ENCODE results near the gene MTF1. TPM values are rescaled to one million over a fixed set of nuclear protein-coding genes. Genes with fewer than 3 reads are reported as not detected.

The MTF1 gene
- total RNA-seq, 1 donor from 2014 or later: 5.9 TPM

- Mint-ChIP-seq H3K9me3 (no peaks in the 10 kb centered on the region), H3K4me3 (no peak overlapping the region), H3K27me3 (ENCODE audit: insufficient read depth, low read depth) (peaks cover 20% of the 10 kb centered on the region), H3K36me3 (peaks cover 10% of the 10 kb centered on the region), H3K4me1 (no peaks in the 10 kb centered on the region), H3K27ac (no peak overlapping the region)
- TF ChIP-seq, protein P1, sequence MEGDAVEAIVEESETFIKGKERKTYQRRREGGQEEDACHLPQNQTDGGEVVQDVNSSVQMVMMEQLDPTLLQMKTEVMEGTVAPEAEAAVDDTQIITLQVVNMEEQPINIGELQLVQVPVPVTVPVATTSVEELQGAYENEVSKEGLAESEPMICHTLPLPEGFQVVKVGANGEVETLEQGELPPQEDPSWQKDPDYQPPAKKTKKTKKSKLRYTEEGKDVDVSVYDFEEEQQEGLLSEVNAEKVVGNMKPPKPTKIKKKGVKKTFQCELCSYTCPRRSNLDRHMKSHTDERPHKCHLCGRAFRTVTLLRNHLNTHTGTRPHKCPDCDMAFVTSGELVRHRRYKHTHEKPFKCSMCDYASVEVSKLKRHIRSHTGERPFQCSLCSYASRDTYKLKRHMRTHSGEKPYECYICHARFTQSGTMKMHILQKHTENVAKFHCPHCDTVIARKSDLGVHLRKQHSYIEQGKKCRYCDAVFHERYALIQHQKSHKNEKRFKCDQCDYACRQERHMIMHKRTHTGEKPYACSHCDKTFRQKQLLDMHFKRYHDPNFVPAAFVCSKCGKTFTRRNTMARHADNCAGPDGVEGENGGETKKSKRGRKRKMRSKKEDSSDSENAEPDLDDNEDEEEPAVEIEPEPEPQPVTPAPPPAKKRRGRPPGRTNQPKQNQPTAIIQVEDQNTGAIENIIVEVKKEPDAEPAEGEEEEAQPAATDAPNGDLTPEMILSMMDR (IDR thresholded peaks at IDR 0.05): no peak
- TF ChIP-seq EZH2phosphoT487 (IDR thresholded peaks at IDR 0.05) (no peak), EZH2 (IDR thresholded peaks at IDR 0.05) (no peak)
- H3K9ac ChIP-seq: no peak overlapping the region
- H2AFZ ChIP-seq (replicated peaks): no peak overlapping the region
- H4K20me1 ChIP-seq (ENCODE audit: low read depth): peaks cover 29% of the 10 kb centered on the region
- peaks cover 9% of the 10 kb centered on the region for H3F3A ChIP-seq (ENCODE audit: low read depth)
- H3K4me3 ChIP-seq: no peak overlapping the region
- DNase-seq (ENCODE audit: low spot score): no peak
- no peaks in the 10 kb centered on the region for H3K4me1 ChIP-seq
- H3K36me3 ChIP-seq: no peaks in the 10 kb centered on the region
- peaks cover 32% of the 10 kb centered on the region for H3K27me3 ChIP-seq
- no peaks in the 10 kb centered on the region for H3K79me2 ChIP-seq (ENCODE audit: low read depth)
- H3K9me3 ChIP-seq (ENCODE audit: low read depth): no peaks in the 10 kb centered on the region
- H3K4me2 ChIP-seq: no peak overlapping the region
- H3K27ac ChIP-seq: no peak overlapping the region
These were observed 61.5 kb downstream of the MTF1 start for GRCh38 chr1:37797750-37798345.

- no peak overlapping the region for H3K4me2 ChIP-seq
- H3K4me1 Mint-ChIP-seq: no peaks in the 10 kb centered on the region
- no peaks in the 10 kb centered on the region for H3K9me3 ChIP-seq (ENCODE audit: low read depth)
- peaks cover 56% of the 10 kb centered on the region for H3K27me3 ChIP-seq
- peaks cover 35% of the 10 kb centered on the region for H4K20me1 ChIP-seq (ENCODE audit: low read depth)
- no peak overlapping the region for H3K4me3 ChIP-seq
- no peak overlapping the region for H3K9ac ChIP-seq
- no peaks in the 10 kb centered on the region for H3K4me1 ChIP-seq
- H2AFZ ChIP-seq (replicated peaks): no peak overlapping the region
- no peaks in the 10 kb centered on the region for H3K36me3 ChIP-seq
- no peak overlapping the region for H3K27ac ChIP-seq
- no peak overlapping the region for H3K27ac Mint-ChIP-seq
- TF ChIP-seq EZH2 (IDR thresholded peaks at IDR 0.05): peak; percentile 62
- TF ChIP-seq EZH2phosphoT487 (IDR thresholded peaks at IDR 0.05): no peak
- TF ChIP-seq, protein P1 (IDR thresholded peaks at IDR 0.05): no peak
- H3F3A ChIP-seq (ENCODE audit: low read depth): peaks cover 9% of the 10 kb centered on the region
- H3K4me3 Mint-ChIP-seq: peak overlapping the region; percentile 82
- peaks cover 2% of the 10 kb centered on the region for H3K36me3 Mint-ChIP-seq
- peaks cover 4% of the 10 kb centered on the region for H3K9me3 Mint-ChIP-seq
- H3K79me2 ChIP-seq (ENCODE audit: low read depth): no peaks in the 10 kb centered on the region
- DNase-seq (ENCODE audit: low spot score): peak; percentile 88
- peaks cover 39% of the 10 kb centered on the region for H3K27me3 Mint-ChIP-seq (ENCODE audit: insufficient read depth, low read depth)
These were observed 63.9 kb downstream of the MTF1 start for GRCh38 chr1:37795340-37796125.

DNA sequence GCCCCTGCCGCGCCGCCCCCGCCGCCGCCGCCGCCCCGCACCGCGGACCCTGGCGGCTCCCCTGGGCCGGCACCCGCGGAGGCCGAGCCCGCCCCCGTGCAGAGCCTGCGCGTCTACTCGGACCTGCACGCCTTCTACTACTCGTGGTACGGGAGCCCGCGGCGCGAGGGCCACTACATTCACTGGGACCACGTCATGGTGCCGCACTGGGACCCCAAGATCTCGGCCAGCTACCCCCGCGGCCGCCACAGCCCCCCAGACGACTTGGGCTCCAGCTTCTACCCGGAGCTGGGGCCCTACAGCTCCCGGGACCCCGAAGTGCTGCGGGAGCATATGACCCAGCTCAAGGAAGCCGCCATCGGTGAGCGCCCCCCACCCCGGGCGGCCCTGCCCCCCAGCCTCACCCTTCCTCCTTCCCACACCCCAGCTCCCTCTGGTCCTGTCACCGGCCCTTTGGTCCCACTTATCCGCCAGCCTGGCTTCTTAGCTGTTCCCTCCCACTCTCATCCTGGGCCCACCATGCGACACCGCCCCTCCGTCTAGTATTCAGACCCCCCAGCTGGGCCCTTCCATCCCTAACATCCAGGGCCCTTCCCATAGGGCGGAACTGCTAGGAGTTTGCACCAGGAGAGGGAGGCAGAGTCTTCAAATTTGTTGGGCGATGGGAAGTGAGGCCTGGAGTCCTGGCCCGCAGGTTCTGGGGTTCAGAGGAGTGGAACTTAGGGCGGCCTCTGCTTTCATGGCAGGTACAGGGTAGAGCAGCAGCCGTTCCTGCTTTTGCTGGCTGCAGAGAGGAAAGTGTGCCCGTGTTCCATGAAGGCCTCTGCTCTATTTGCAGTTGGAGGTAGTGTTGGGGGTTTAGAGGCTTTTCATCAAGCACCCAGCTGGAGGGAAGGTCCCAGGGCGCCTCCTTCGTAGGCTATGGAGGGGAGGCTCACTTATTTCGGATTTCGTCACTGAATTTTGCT lies 64.7 kb downstream of the MTF1 start:
- H3K79me2 ChIP-seq (ENCODE audit: low read depth): no peaks in the 10 kb centered on the region
- H3K4me1 ChIP-seq: no peaks in the 10 kb centered on the region
- no peak overlapping the region for H3K27ac ChIP-seq
- Mint-ChIP-seq H3K27ac (no peak overlapping the region), H3K27me3 (ENCODE audit: insufficient read depth, low read depth) (peaks cover 42% of the 10 kb centered on the region), H3K4me3 (peak overlapping the region; percentile 82), H3K4me1 (no peaks in the 10 kb centered on the region), H3K36me3 (peaks cover 2% of the 10 kb centered on the region), H3K9me3 (peaks cover 4% of the 10 kb centered on the region)
- peak; percentile 19 for DNase-seq (ENCODE audit: low spot score)
- no peak overlapping the region for H2AFZ ChIP-seq (replicated peaks)
- no peaks in the 10 kb centered on the region for H3K36me3 ChIP-seq
- no peaks in the 10 kb centered on the region for H3K9me3 ChIP-seq (ENCODE audit: low read depth)
- peak overlapping the region; percentile 99 for H3K4me2 ChIP-seq
- peak overlapping the region; percentile 72 for H3K4me3 ChIP-seq
- TF ChIP-seq EZH2 (IDR thresholded peaks at IDR 0.05) (peak; percentile 74), EZH2phosphoT487 (IDR thresholded peaks at IDR 0.05) (peak; percentile 57)
- TF ChIP-seq, protein P1 (IDR thresholded peaks at IDR 0.05): no peak
- peaks cover 35% of the 10 kb centered on the region for H4K20me1 ChIP-seq (ENCODE audit: low read depth)
- peaks cover 9% of the 10 kb centered on the region for H3F3A ChIP-seq (ENCODE audit: low read depth)
- H3K9ac ChIP-seq: no peak overlapping the region
- peaks cover 64% of the 10 kb centered on the region for H3K27me3 ChIP-seq

Data from neural progenitor cell (in vitro differentiated cells).